Inferior parietal cortex (tissue), 1 donor: ENCODE results near the gene CHRNB2.

Experiments used
- DNase-seq: peaks from one replicate; pipeline ENCODE4 v3.0.0-alpha.2; 2016; ENCODE audit errors: extremely low spot score

CHRNB2 gene

DNA sequence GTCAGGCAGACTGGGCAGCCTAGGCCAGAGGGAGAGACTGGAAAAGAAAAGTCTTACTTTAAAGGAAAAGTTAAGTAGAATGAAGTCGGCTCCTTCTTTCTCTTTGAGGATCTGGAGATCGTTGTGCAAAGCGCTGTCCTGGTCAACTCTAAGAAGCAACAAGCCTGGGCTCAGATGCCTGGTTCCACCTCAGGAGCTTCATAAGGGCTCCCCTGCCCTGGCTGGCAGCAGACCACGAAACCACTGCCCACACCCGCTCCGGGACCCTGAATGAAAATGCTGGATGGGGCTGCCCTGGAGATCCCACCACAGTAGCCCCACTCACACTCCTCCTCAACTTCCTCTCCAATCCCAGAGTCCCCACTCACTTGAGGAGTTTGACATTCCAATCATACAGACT lies 15.5 kb upstream of the CHRNB2 start:
- DNase-seq = no peak

DNA sequence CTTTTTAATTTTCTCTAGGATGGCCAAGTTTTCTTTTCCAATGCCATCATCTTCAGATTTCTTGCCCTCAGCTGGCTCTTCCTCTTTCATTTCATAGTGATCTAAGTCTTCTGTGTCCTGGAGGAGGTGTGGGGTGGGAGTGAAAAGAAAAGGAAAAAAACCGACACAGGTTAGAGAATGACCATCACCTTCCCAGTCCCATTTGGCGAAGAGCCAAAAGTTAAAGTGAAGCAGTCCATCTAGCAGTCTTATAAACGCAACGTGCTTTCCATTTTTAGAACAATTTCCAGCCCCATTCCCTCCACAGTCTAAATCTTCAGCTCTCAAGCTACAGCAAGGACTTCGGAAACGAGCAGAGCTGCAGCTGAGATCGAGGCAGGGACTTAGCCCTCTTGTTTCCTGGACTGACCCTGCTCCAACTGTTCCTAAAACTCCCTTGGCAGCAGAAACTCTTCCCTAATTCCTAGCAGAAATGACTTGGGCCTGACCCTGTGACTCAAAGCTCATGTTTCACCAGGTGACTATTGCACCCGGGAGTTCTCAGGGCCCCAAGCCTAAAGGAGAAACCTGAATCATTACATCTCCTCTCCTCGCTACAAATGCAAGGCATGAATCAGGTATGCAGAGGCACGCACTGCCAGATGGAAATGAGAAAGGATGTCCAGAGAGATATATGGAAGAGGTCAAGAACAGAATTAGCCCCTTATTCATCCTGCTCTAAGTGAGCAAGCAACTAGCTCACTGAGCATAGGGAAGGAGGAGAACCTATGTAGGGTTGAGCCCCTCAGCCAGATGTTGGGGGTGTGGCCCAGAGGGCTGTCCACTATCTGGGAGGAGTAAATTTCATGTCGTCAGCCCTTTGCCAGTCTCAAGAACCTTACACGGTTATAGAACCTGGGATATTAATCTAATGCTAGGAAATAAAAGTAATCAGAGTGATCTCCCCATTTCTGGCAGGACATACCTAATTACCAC lies 14.2 kb upstream of the CHRNB2 start:
- no peak for DNase-seq

DNA sequence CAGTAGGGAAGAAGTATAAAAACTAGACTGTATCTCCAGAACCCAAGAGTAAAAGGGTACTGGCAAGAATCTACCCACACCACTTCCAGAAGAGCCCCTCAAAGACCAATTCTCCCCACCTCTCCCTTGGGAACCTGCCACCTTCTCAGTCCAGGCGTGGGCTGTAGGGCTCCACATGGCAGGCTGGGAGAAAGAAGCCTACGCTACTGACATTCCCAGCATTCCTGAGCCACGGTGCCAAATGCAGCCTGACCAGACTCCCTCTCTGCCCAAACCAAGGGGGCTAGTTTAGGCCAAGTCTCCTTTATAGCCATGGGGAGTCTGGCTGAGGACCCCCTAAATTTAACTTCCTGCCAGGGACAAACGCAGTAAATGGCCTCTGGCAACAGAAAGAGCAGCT lies 11.2 kb upstream of the CHRNB2 start:
- DNase-seq = no peak

DNA sequence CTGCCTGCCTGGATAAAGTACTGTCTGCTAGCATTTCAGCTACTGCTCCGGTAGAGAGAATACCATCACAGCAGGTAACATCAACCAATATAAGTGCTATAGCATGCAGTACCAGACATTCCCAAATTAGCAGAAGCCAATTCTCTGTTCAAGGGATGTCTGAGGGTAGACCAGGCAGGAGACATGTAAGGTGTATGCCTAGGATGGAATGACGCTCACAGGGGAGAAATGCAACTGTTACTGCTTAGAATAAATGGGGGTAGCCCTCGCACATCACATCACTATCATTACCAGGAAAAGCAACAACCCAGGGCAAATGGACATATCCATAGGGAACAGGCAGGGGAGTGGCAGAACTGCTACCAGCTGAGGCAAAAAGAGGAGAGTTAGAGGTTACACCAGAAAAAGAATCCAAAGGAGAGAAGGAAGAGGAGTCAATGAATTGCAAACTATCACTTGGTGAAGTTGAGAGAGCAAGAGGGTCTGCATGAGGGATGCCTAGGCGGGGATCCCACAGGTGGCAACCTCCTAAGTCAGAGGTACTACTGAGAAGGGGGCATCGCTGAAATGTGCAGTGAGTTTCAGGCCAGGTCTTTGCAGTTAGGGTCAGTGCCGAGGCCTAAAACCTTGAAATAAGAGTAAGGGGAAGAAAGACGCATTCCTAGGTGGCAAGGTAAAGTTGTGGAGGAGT lies 10.2 kb upstream of the CHRNB2 start:
- DNase-seq = no peak

DNA sequence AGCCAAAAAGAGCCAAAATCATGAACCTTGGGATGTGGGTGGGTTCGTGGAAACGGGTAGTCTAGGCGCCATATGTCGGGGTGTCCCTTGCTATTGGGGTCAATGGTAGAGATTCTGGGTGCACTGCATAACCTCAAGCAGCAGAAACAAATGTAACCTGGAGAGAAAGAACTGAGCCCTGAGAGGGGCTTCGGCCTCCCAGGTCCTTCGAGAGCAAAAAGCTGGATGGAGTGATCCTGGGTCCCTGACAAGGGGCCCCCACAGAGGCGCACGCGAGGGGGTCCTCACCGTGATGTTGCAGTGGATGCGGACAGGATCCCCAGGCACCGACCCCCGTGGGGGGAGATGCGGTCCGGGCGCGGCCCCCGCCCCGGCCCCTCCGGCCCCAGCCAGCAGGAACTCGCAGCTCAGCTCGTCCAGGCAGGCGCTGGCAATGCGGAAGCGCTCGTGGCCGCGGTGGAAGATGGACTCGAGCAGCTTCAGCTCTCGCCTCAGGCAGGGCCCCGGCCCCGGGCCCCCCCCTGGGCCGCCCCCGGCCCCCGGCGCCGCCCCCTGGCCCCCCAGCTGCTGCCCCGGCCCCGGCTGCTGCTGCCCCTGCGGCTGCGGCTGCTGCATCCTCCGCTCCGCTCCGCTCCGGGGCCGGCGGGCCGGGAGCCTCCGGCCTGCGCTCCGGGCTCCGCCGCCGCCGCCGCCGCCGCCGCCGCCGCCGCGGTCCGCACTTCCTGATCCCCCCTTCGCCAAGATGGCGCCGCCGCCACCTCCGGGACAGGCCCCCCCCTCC lies 9.4 kb upstream of the CHRNB2 start, which contains the start of gene UBE2Q1:
TSS of gene UBE2Q1 (minus strand) at position 724 of the 781 bp plus-strand sequence. CDS start at position 615, 109 bp downstream.
- no peak for DNase-seq

DNA sequence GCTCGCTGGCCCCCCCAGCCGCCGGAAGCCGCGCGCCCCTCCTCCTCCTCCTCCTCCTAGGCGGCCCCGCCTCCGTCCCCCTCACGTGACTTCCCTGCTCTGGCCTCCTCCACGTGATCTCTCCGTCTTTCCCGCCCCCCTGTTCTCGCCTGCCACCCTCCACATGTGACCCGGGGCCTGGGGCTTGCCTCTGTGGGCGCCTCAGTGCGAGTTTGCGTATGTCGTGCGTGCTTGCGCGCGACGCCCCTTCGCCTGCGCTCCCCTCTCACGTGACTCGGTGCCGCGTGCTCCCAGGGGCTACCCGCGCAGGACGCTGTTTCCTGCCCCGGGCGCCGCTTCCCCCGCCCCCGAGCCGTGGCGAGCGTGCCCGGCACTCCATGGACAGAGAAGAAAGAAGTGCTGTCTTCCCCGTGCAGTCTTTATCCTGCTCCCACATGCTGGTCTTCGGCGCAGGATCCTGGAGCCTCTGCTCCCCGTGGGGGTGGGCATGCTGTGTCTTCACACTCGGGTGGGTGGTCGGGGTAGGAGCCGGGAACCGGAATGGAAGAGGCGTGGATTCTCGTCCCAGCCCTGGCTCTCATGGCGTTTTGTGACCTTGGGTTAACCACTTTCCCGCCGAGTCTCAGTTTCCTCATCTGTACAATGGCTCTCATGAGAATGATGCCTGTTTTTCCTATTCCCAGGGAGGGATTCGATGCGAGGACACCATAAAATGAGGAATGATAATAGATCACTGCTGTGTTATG lies 8.7 kb upstream of the CHRNB2 start:
- peak; percentile 97 for DNase-seq

DNA sequence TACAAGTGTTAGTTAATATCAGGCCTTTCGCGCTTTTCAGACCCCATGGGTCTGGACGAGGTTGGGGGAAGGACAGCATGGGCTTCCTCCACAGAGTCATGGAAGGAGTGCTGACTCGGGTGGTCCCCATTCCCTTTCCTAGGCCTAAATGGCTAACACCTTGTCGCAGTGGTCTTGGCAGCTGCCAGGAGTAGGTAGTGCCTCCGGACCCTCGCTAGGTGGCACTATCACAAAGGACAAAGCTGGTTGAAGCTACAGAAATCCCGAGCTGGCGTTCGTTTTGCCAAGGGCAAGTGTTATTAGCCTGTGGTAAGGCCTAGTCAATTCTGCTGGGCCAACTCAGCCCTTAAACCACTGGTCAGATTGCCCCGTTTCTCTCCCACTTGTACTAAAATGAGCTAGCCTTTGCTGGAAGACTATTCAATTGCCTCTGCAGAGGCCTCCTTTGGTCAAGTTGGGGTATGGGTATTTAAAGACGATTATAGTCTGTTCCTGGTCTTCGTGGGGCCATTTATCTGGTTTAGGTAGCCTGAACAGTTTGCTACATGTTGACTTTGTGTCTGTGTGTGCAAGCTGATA lies 8.0 kb upstream of the CHRNB2 start:
- peak; percentile 97 for DNase-seq

DNA sequence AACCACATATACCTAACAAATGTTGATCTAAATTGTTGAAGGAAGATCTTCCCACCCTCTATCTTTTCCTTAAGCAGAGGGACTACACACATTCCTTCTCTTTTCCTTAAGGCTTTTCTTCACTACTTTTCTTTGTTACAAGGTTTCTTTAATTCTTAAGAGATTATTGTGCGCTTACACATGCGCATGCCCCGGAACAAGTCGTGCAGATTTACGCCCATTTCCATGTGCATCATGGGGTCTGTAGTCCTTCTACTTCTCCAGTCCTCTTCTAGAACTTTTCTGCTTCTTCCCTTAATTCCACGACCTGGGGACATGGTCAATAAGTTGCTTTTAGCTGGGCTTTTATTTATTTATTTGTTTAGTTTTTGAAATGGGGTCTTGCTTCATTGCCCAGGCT lies 1.7 kb upstream of the CHRNB2 start:
- no peak for DNase-seq

DNA sequence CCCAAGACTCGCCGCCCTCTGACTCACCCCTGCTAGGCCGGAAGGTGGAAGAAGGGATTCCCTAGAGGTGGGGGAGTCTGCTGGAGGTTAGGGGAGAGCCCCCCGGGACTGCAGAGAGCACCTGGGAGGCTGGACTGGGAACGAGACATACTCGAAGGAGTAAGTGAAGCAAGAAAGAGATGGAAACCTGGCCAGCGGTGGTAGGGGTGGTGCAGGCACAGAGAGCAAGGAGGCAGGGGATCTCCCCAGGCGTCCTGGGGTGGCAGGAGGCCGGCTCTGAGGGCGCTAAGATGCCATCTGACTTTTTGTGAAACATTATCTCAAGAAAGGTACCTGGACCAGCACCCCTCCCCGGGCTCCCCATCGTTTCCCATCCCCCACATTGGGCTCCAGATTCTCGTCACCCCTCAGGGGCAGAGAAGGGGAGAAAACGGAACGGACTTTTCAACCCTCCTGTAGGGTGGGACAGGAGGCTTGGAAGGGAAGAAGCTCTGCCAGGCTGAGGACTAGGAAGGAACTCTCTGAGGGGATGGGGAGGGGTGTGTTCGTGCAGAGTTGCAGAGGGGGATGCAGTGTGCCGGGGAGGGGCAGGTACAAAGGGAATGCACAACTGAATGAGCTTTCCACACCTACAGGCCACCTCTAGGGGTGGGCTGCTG lies 708 bp downstream of the CHRNB2 start:
- no peak for DNase-seq

DNA sequence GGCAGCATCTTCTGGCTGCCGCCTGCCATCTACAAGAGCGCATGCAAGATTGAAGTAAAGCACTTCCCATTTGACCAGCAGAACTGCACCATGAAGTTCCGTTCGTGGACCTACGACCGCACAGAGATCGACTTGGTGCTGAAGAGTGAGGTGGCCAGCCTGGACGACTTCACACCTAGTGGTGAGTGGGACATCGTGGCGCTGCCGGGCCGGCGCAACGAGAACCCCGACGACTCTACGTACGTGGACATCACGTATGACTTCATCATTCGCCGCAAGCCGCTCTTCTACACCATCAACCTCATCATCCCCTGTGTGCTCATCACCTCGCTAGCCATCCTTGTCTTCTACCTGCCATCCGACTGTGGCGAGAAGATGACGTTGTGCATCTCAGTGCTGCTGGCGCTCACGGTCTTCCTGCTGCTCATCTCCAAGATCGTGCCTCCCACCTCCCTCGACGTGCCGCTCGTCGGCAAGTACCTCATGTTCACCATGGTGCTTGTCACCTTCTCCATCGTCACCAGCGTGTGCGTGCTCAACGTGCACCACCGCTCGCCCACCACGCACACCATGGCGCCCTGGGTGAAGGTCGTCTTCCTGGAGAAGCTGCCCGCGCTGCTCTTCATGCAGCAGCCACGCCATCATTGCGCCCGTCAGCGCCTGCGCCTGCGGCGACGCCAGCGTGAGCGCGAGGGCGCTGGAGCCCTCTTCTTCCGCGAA lies 3.8 kb downstream of the CHRNB2 start:
- no peak for DNase-seq

DNA sequence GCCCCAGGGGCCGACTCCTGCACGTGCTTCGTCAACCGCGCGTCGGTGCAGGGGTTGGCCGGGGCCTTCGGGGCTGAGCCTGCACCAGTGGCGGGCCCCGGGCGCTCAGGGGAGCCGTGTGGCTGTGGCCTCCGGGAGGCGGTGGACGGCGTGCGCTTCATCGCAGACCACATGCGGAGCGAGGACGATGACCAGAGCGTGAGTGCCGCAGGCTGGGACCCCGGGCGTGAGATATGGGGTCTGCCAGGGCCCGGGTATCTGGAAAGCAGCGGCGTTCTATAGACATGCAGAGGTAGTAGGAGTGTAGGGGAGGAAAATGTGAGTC lies 4.3 kb downstream of the CHRNB2 start:
- no peak for DNase-seq

DNA sequence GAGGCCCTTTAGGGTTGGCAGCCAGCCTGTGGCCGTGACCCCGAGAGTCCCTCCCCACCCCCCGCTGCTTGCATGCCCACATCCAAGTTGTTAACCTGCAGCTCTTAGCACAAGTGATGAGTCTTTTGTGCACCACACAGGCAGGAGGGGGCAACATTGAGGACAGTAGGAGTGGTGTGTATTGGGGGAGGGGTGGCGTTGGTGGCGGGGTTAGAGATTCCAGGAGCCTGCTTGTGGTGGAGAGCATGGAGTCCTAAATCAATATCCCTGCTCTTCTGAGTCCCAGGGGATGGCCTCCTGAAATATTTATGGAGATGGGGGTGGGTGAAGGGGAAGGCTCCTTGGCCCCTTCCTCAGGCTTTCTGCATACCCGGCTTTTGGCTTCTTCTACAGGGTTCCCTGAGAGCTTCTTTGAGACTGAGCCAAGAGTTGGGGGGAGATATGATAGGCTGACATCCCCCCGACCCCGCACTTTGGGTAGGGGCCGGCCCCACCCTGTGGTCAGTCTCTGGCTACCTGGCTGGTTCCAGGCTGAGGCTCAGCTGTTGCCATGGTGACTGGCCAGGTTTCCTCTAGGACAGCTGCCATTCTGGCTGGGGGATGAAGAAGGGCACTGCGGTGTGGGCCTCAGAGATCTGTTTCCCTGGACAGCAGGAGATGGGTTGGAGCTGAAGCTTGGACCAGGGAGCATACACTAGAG lies 5.0 kb downstream of the CHRNB2 start:
- DNase-seq = no peak

DNA sequence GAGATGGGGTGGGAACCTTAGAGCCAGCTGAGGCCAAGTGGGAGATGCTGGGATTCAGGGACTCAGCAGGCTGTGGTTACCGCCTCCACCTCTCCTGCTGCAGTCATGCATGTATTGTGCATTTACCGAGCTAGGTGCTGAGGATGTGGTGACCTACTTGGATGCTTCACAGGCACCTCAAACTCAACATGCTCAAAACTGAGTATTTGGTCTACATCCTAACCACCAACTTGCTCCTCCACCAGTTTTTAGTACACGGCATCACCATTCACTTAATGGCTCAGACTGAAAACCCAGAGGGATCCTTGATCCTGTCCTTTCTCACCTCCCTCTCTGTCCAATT lies 5.6 kb downstream of the CHRNB2 start:
- DNase-seq = no peak

DNA sequence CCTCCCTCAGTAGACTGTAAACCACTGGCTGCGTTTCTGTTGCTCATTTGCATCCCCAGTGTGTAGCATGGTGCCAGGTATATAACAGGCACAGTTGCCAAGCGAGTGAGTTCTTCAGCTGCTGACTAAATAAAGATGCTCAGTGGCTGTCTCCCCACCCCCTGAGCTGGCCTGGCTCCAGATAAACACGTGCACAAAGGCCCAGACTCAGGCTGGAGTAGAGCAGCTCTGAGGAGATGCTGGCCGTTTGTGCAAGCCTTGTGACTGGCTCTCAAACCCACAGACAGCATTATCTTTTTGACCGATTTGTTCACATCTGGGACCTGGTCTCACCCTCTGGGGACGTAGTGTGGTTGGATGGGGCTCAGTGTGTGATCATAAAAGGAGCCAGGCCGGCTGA lies 7.1 kb downstream of the CHRNB2 start:
- no peak for DNase-seq

DNA sequence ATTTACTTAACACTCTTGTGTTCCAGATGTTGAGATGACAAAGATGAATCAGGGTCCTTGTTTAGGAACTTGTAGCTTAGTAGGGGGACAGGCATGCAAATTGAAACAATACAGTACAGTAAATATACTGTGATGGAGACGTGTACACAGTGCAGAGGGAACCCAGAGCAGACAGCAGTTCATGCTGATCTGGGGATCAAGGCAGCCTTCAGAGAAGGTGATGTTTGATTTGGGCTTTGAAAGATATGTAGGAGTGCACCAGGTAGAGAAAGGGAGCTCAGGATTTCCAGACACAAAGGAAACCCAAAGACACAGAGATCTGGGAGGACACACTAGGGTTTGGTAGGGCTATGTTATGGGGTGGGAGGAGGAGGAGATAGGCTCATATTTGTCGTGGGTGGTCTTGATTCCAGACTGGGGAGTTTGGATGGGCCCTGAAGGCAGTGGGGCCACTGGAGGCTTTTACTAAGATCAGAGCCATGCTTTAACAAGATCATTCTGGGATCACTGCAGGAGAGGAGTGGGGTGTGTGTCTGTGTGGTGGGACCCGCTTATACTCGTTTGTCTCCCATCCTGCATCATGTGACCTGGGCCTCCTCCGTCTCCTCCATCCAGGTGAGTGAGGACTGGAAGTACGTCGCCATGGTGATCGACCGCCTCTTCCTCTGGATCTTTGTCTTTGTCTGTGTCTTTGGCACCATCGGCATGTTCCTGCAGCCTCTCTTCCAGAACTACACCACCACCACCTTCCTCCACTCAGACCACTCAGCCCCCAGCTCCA lies 7.8 kb downstream of the CHRNB2 start:
- DNase-seq = no peak

DNA sequence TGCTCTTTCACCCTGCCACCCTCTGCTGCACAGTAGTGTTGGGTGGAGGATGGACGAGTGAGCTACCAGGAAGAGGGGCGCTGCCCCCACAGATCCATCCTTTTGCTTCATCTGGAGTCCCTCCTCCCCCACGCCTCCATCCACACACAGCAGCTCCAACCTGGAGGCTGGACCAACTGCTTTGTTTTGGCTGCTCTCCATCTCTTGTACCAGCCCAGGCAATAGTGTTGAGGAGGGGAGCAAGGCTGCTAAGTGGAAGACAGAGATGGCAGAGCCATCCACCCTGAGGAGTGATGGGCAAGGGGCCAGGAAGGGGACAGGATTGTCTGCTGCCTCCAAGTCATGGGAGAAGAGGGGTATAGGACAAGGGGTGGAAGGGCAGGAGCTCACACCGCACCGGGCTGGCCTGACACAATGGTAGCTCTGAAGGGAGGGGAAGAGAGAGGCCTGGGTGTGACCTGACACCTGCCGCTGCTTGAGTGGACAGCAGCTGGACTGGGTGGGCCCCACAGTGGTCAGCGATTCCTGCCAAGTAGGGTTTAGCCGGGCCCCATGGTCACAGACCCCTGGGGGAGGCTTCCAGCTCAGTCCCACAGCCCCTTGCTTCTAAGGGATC lies 8.5 kb downstream of the CHRNB2 start:
- DNase-seq = no peak

DNA sequence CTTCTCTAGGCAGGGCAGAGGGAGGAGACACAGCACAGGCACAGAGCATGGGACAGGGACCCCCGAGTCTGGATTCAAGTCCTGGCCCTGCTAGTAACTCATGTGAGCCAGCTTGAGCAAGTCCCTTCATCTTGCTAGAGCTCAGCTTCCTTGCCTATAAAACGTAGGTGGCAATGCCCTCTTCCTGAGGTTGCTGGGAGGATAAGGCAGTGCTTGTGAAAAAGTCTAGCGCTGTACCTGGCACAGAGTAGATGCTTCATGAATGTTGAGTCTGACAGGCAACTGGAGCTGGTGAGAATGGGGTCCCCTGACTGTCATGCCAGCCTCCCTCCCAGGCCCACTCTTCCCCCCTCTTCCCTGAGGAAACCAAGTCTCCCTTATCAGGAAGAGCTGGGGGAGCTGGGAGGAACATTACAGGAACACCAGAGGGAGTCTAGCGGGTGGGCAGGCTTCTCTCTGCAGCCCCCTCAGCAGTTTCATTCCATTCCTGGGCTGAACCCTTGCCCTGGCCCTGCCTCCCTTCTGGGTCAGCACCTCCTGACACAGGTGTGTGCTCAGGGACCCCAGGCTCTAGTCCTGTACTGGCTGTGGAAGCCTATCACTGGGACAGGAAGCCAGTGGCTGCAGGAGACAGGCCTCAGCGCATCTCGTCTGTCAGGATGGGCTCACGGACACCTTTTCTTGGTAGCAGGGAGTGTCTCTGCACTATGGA lies 9.9 kb downstream of the CHRNB2 start:
- DNase-seq = no peak

DNA sequence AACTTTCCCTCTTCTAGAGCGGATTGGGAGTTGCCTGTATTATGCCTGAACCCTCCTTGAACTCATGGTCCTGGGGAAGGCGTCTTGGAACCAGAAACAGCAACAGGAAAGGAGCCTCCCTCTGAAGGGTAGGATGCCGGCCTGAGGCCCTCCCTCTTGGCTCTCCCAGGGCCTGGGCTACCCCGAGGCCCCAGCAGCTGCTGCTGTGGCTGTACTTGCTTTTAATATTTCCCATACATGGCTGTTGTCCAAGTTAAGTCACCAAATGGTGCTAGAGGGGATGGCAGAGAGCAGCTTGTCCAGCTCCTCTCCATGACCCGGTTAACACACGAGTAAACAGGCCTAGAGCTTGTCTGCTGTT lies 10.5 kb downstream of the CHRNB2 start:
- DNase-seq = no peak
